Vagina (tissue), 2 donors: Measurements from ENCODE around the gene SLC1A2.

Experiments
- POLR2A ChIP-seq, 2 donors: fragments of 450-650 bp; IDR thresholded peaks; one replicate each; pipeline ENCODE4 v1.6.1; 2017; ENCODE audit warnings: antibody characterized with exemption in 2 of 2, mild to moderate bottlenecking in 2 of 2, moderate library complexity in 2 of 2
- POLR2AphosphoS5 ChIP-seq, 2 donors: sonication (generic); formaldehyde crosslinking; IDR thresholded peaks; one replicate each; pipeline ENCODE4 v1.9.0; 2017; ENCODE audit warnings: antibody characterized with exemption in 2 of 2, mild to moderate bottlenecking in 2 of 2, low read depth in 1 of 2; ENCODE audit not compliant: insufficient read depth in 1 of 2
- TF ChIP-seq, protein P1 (sequence below), 3 experiments: fragments of 450-650 bp in 2 of 3; fragments of 200-600 bp in 1 of 3; sonication (generic) in 1 of 3; IDR thresholded peaks; one replicate each; pipeline ENCODE4 v1.5.1; 2017 to 2019; ENCODE audit warnings: antibody characterized with exemption in 3 of 3, mild to moderate bottlenecking in 2 of 3, moderate library complexity in 2 of 3

DNA sequence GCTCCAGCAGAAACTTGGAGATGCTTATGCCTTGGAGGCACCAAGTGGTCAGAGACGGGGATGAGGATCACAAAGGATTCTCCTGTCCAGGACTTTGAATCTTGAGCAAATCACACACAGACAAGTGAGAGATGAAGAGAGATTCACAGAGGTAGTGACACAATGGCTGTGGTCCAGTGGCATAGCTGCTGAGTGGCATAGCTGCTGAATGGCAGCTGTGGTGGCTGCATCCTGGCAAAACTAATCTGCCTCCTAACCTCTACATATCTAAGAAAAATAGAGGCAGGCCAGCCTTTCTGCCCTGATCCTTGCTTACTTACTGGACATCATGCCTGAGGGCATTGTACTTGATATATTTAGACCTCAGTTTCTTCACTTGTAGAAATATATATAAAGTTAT is 177.8 kb downstream of the SLC1A2 start:
- TF ChIP-seq, protein P1, sequence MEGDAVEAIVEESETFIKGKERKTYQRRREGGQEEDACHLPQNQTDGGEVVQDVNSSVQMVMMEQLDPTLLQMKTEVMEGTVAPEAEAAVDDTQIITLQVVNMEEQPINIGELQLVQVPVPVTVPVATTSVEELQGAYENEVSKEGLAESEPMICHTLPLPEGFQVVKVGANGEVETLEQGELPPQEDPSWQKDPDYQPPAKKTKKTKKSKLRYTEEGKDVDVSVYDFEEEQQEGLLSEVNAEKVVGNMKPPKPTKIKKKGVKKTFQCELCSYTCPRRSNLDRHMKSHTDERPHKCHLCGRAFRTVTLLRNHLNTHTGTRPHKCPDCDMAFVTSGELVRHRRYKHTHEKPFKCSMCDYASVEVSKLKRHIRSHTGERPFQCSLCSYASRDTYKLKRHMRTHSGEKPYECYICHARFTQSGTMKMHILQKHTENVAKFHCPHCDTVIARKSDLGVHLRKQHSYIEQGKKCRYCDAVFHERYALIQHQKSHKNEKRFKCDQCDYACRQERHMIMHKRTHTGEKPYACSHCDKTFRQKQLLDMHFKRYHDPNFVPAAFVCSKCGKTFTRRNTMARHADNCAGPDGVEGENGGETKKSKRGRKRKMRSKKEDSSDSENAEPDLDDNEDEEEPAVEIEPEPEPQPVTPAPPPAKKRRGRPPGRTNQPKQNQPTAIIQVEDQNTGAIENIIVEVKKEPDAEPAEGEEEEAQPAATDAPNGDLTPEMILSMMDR (IDR thresholded peaks at IDR 0.05), result no peak
- TF ChIP-seq POLR2A (IDR thresholded peaks at IDR 0.05) (no peak), POLR2AphosphoS5 (IDR thresholded peaks at IDR 0.05; ENCODE audit: insufficient read depth in 1 of 2, low read depth in 1 of 2) (no peak)
